HEK293T (cell line): ENCODE data around the gene ACTR3.

Source experiments
- BHLHE40 ChIP-seq: fragments of 450-650 bp; IDR thresholded peaks from 2 replicates; pipeline ENCODE4 v1.6.1; 2016; ENCODE audit warnings: mild to moderate bottlenecking, moderate library complexity, borderline replicate concordance
- CTBP1 ChIP-seq: fragments of 450-650 bp; IDR thresholded peaks from 2 replicates; pipeline ENCODE4 v1.6.1; 2016; ENCODE audit warnings: borderline replicate concordance
- LEF1 ChIP-seq: fragments of 450-650 bp; IDR thresholded peaks from 2 replicates; pipeline ENCODE4 v1.6.1; 2017; ENCODE audit warnings: mild to moderate bottlenecking, borderline replicate concordance
- SP1 ChIP-seq: fragments of 450-650 bp; IDR thresholded peaks from 2 replicates; pipeline ENCODE4 v1.6.1; 2017
- SUZ12 ChIP-seq: fragments of 450-650 bp; IDR thresholded peaks from 2 replicates; pipeline ENCODE4 v1.6.1; 2016; ENCODE audit warnings: mild to moderate bottlenecking
- TF ChIP-seq, protein P1 (sequence below): fragments of 450-650 bp; IDR thresholded peaks from 2 replicates; pipeline ENCODE4 v1.6.1; 2016

DNA sequence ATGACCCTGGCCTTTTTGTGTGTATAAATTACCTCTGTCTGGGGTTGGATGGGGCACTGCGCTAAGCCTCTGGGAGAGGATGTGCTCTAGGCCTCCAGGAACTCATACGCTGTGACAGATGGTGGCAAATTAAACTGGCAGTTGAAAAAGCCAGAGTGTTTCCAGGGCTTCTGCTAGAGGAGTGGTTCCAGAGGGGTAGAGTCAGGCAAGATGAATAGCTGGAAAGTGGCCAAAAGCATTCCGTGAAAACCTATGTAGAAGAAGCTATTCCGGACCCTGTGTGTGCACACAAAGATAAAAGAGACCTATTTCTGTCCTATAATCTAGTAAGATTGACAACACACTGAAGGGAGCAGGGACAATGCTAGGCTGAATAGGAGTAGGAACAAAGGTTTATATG is 84.8 kb downstream of the ACTR3 start:
- TF ChIP-seq, protein P1, sequence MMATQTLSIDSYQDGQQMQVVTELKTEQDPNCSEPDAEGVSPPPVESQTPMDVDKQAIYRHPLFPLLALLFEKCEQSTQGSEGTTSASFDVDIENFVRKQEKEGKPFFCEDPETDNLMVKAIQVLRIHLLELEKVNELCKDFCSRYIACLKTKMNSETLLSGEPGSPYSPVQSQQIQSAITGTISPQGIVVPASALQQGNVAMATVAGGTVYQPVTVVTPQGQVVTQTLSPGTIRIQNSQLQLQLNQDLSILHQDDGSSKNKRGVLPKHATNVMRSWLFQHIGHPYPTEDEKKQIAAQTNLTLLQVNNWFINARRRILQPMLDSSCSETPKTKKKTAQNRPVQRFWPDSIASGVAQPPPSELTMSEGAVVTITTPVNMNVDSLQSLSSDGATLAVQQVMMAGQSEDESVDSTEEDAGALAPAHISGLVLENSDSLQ: no peak
- no peak for TF ChIP-seq BHLHE40
- no peak for TF ChIP-seq SUZ12
- TF ChIP-seq SP1: no peak
- no peak for TF ChIP-seq LEF1
- TF ChIP-seq CTBP1: no peak
